T-cell (primary cell): ENCODE results near the gene NFIA. TPM values are rescaled to one million over a fixed set of nuclear protein-coding genes. Genes with fewer than 3 reads are reported as not detected.

Source experiments
- ATAC-seq, 4 experiments: fragments of 200-7000 bp in 3 of 4; fragments of 150-1000 bp in 1 of 4; cut with Tn5 transposase; replicated peaks in 1 of 4; 1 replicate in 3 of 4; 2 replicates in 1 of 4; pipeline ENCODE4 v1.10.0; 2021; ENCODE audit warnings: moderate library complexity in 3 of 4, mild to moderate bottlenecking in 2 of 4, moderate number of reproducible peaks in 1 of 4
- CTCF ChIA-PET, 2 donors: fragments of 300-600 bp; sonication (Branson Sonifier 250); formaldehyde crosslinking; loops; one replicate each; lab custom pipeline; 2022; ENCODE audit warnings: antibody characterized with exemption in 2 of 2; lab: Charles Lee
- POLR2A ChIA-PET, 2 donors: fragments of 300-600 bp; sonication (Branson Sonifier 250); formaldehyde crosslinking; loops; one replicate each; lab custom pipeline; 2022; ENCODE audit warnings: antibody characterized with exemption in 2 of 2; lab: Charles Lee
- DNase-seq, 35 experiments: peaks; one replicate each; pipeline versions ENCODE4 v3.0.0 to v3.0.0-alpha.2; 2013 to 2023
- H3K27ac ChIP-seq: one replicate; pipeline ENCODE4 v1.5.1; 2013; ENCODE audit warnings: low read length
- H3K27me3 ChIP-seq, 2 experiments: replicated peaks in 1 of 2; 1 replicate in 1 of 2; 2 replicates in 1 of 2; pipeline versions ENCODE4 v1.6.1 to v1.7.0; 2013; ENCODE audit warnings: low read length in 1 of 2, mixed read lengths in 1 of 2; ENCODE audit not compliant: control insufficient read depth in 2 of 2, insufficient read depth in 2 of 2; ENCODE audit errors: extremely low read depth in 1 of 2
- H3K36me3 ChIP-seq, 2 donors: 1 replicate in 1 of 2; 2 replicates in 1 of 2; pipeline versions ENCODE4 v1.6.1 to v1.7.0; 2013; ENCODE audit warnings: low read length in 1 of 2; ENCODE audit not compliant: control insufficient read depth in 2 of 2, insufficient read depth in 1 of 2; ENCODE audit errors: extremely low read depth in 1 of 2
- H3K4me1 ChIP-seq, 2 experiments: 1 replicate in 1 of 2; 2 replicates in 1 of 2; pipeline versions ENCODE4 v1.6.1 to v1.7.0; 2013; ENCODE audit warnings: low read length in 2 of 2, mixed read lengths in 1 of 2; ENCODE audit not compliant: insufficient read depth in 2 of 2, control insufficient read depth in 1 of 2; ENCODE audit errors: extremely low read depth in 1 of 2
- H3K4me3 ChIP-seq, 2 donors: 1 replicate in 1 of 2; 2 replicates in 1 of 2; pipeline versions ENCODE4 v1.5.1 to v1.7.0; 2013; ENCODE audit warnings: mild to moderate bottlenecking in 2 of 2, low read length in 1 of 2, moderate library complexity in 1 of 2; ENCODE audit not compliant: control insufficient read depth in 1 of 2; ENCODE audit errors: extremely low read depth in 1 of 2
- H3K9me3 ChIP-seq: 2 replicates; pipeline ENCODE4 v1.7.0; 2013
- H3K27ac Mint-ChIP-seq, 2 donors: one replicate each; pipeline ENCODE4 v1.8.0; 2020 to 2021; ENCODE audit warnings: mild to moderate bottlenecking in 2 of 2, mixed read lengths in 2 of 2
- H3K27me3 Mint-ChIP-seq, 2 donors: one replicate each; pipeline ENCODE4 v1.8.0; 2021 to 2022; ENCODE audit warnings: mixed read lengths in 2 of 2
- H3K36me3 Mint-ChIP-seq: one replicate; pipeline ENCODE4 v1.8.0; 2021; ENCODE audit warnings: mixed read lengths
- H3K4me1 Mint-ChIP-seq, 3 donors: one replicate each; pipeline ENCODE4 v1.8.0; 2020 to 2022; ENCODE audit warnings: mixed read lengths in 3 of 3, mild to moderate bottlenecking in 1 of 3
- H3K4me3 Mint-ChIP-seq, 3 donors: one replicate each; pipeline ENCODE4 v1.8.0; 2020 to 2022; ENCODE audit warnings: mild to moderate bottlenecking in 3 of 3, mixed read lengths in 3 of 3, moderate library complexity in 3 of 3
- H3K9me3 Mint-ChIP-seq, 3 donors: one replicate each; pipeline ENCODE4 v1.8.0; 2020 to 2022; ENCODE audit warnings: mixed read lengths in 3 of 3
- WGBS: methylation state at CpG from one replicate; pipeline ENCODE4 v1.1.5; 2013; ENCODE audit warnings: missing lambda C conversion rate; ENCODE audit not compliant: insufficient coverage; 5-methylcytosine and 5-hydroxymethylcytosine counted together
- total RNA-seq, 35 experiments: library from RNA in 6 of 35; stranded (reverse) in 6 of 35; fragments of 120-200 nt in 1 of 35; gene quantifications; one replicate each; pipeline versions ENCODE4 v1.2.1 to v1.2.4 and lab custom pipeline; 2013 to 2026

The NFIA gene
- total RNA-seq, 5 donors from 2014 or later (not counting 1 experiment from before 2014, with no cell fraction given) = 5.1 to 10.1 (median 7.1) TPM

DNA sequence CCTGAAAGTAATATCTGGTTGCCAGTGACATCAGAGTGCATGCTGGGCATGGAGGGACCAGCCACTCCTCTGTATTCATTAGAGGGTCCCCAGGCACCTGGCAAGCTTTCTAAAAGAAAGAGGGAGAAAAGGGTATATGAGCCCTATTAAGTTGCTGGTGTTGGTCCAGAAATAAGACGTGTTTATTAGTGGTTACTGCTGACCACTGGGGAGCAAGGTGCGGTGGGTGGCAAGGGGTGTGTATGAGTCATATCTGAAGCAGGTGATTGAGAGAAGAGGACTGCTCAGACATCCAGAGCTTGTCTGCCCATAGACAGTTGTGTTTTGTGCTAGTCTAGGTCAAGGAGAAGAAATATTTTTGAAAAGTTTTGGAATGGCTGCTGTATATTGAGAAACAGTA is 344.5 kb downstream of the NFIA start:
- Histone ChIP-seq H3K4me1 (no peaks in the 10 kb centered on the region), H3K27ac (no peak overlapping the region), H3K27me3 (no peaks in the 10 kb centered on the region), H3K4me3 (no peak overlapping the region), H3K9me3 (no peaks in the 10 kb centered on the region), H3K36me3 (no peaks in the 10 kb centered on the region)
- no peaks in the 10 kb centered on the region for H3K9me3 Mint-ChIP-seq
- WGBS = 68% methylated on average over 2 of the region's 2 CpGs
- H3K27ac Mint-ChIP-seq = no peak overlapping the region
- no peaks in the 10 kb centered on the region for H3K27me3 Mint-ChIP-seq
- peaks cover 7% of the 10 kb centered on the region for H3K36me3 Mint-ChIP-seq
- H3K4me1 Mint-ChIP-seq = no peaks in the 10 kb centered on the region
- POLR2A ChIA-PET = no interaction called here
- H3K4me3 Mint-ChIP-seq = no peak overlapping the region
- CTCF ChIA-PET = interaction anchor here in 1 of 2 donors (0.6 kb wide), 1 partner anchor 21 kb away, joined by 3 read pairs; no protein-coding TSS in a partner anchor
- no peak for DNase-seq
- ATAC-seq = no peak

DNA sequence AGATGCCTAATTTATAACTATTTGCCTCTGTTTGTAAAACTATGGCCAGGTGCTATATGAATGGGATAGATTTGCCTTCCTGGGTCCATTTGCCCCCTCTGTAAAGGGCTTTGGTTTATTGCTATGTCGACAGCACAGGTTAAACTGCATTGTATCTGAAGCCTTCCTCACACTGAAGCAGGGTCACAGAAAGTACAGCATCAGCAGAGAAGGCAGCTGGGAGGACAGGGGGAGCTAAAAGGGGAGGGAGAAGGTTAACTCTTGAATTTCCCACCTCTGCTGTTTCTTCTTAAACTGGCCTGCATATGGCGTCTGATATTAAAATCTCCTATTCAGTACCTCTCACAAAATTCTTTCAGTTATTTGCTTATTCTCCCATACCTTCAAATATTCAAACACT is 345.1 kb downstream of the NFIA start:
- no peaks in the 10 kb centered on the region for H3K4me1 ChIP-seq
- ATAC-seq (no peak), DNase-seq (no peak)
- ChIA-PET CTCF (interaction anchor here in 1 of 2 donors (0.6 kb wide), 1 partner anchor 21 kb away, joined by 3 read pairs; no protein-coding TSS in a partner anchor), POLR2A (no interaction called here)
- H3K4me1 Mint-ChIP-seq = no peaks in the 10 kb centered on the region
- no peak overlapping the region for H3K4me3 ChIP-seq
- no peaks in the 10 kb centered on the region for H3K27me3 Mint-ChIP-seq
- no peak overlapping the region for H3K4me3 Mint-ChIP-seq
- H3K9me3 Mint-ChIP-seq = no peaks in the 10 kb centered on the region
- no peaks in the 10 kb centered on the region for H3K36me3 ChIP-seq
- H3K27me3 ChIP-seq = no peaks in the 10 kb centered on the region
- WGBS = no CpG with 5 or more reads among the region's 2 CpGs
- no peaks in the 10 kb centered on the region for H3K9me3 ChIP-seq
- no peak overlapping the region for H3K27ac Mint-ChIP-seq
- H3K36me3 Mint-ChIP-seq = peaks cover 7% of the 10 kb centered on the region
- H3K27ac ChIP-seq = no peak overlapping the region

DNA sequence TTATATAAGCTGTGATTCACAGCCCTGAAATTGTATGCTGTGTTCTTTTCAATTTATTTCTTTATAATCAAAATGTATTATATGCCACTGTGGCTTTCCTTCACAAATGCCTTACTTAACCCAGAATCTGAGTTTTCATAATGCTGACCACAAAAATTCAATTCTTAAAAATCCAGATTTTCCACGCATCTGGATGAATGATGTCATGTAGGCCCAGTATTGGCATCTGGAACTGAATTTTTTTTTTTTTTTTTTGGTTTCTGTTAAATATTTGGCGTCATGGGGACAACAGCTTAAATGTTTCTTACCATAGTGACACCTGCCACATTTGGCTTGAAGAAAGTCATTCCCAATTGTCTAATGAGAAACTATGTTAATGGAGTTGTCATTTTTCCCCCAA is 345.8 kb downstream of the NFIA start:
- H3K36me3 ChIP-seq = no peaks in the 10 kb centered on the region
- Mint-ChIP-seq H3K27ac (no peak overlapping the region), H3K4me1 (no peaks in the 10 kb centered on the region), H3K27me3 (no peaks in the 10 kb centered on the region), H3K9me3 (no peaks in the 10 kb centered on the region), H3K4me3 (no peak overlapping the region), H3K36me3 (peaks cover 7% of the 10 kb centered on the region)
- no peak for ATAC-seq
- no peaks in the 10 kb centered on the region for H3K9me3 ChIP-seq
- no peaks in the 10 kb centered on the region for H3K27me3 ChIP-seq
- H3K4me3 ChIP-seq = no peak overlapping the region
- POLR2A ChIA-PET = no interaction called here
- no peaks in the 10 kb centered on the region for H3K4me1 ChIP-seq
- no peak for DNase-seq
- CTCF ChIA-PET = no interaction called here
- no peak overlapping the region for H3K27ac ChIP-seq
- WGBS = no CpG with 5 or more reads among the region's 2 CpGs

DNA sequence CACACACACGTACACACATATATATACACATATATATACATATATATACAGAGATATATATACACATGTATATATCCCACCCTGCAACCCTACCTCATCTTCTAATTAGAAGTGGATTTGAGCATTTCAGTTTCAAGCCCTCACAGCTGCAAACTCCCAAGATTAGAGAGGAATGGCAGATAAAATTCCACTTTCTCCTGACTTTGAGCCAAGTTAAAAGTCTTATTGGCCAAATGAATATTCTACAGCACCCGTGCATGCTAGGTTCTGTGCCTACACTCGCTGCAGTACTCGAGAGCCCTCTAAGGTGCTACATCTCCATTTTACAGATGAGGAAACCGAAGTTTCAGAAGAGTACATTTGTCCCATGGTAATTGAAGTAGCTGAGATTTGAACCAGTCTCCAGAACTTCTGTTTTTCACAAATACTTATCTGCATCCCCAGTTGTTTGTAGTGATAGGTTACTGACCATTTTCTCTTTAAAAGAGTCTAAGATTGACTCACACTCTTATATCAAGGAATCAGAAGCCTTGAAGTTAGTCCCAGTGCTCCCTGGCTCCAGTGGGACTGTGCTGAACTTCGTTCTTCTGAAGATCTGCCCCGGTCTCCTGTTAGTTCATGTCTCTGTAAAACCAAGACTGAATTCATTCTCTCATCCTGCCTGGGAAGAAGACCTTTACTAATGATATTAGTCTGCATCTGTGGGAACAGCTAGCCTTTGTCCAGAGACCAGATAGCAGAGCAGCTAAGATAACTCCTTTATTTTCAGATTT is 350.4 kb downstream of the NFIA start:
- no peaks in the 10 kb centered on the region for H3K27me3 ChIP-seq
- no CpG with 5 or more reads among the region's 7 CpGs for WGBS
- POLR2A ChIA-PET = no interaction called here
- H3K4me3 ChIP-seq = no peak overlapping the region
- no peak overlapping the region for H3K27ac ChIP-seq
- ATAC-seq (no peak), DNase-seq (no peak)
- Mint-ChIP-seq H3K4me3 (no peak overlapping the region), H3K36me3 (no peaks in the 10 kb centered on the region), H3K9me3 (no peaks in the 10 kb centered on the region), H3K27ac (no peak overlapping the region), H3K4me1 (no peaks in the 10 kb centered on the region), H3K27me3 (no peaks in the 10 kb centered on the region)
- no peaks in the 10 kb centered on the region for H3K4me1 ChIP-seq
- CTCF ChIA-PET = interaction anchor here in 1 of 2 donors (0.6 to 1.1 kb wide), 2 partner anchors 336 to 383 kb away, joined by 3 read pairs; no protein-coding TSS in a partner anchor
- no peaks in the 10 kb centered on the region for H3K9me3 ChIP-seq
- H3K36me3 ChIP-seq = no peaks in the 10 kb centered on the region

DNA sequence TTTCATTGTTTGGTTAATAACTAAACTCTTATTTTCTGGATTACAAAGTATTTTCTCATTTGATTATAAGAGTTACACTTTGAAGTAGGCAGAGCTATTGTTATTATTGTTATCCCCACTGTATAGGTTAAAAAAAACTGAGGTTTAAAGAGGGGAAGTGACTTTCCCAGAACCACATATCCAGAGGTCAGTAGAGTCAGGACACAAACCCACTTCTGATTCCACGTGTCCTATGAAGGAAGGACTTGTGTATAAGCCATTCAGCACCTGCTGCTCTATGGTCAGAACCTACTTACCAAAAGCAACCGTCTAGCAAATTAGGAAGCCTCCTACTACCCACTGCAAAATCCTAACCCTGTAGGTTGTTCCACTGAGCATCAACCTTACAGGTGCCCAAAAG is 351.3 kb downstream of the NFIA start:
- Histone ChIP-seq H3K27ac (no peak overlapping the region), H3K4me1 (no peaks in the 10 kb centered on the region), H3K36me3 (no peaks in the 10 kb centered on the region), H3K27me3 (no peaks in the 10 kb centered on the region), H3K4me3 (no peak overlapping the region), H3K9me3 (no peaks in the 10 kb centered on the region)
- Mint-ChIP-seq H3K36me3 (no peaks in the 10 kb centered on the region), H3K9me3 (no peaks in the 10 kb centered on the region), H3K27me3 (no peaks in the 10 kb centered on the region), H3K4me3 (no peak overlapping the region), H3K4me1 (no peaks in the 10 kb centered on the region), H3K27ac (no peak overlapping the region)
- ChIA-PET CTCF (interaction anchor here in 1 of 2 donors (0.6 to 1.1 kb wide), 2 partner anchors 337 to 383 kb away, joined by 3 read pairs; no protein-coding TSS in a partner anchor), POLR2A (no interaction called here)
- 57% methylated on average over 1 of the region's 2 CpGs for WGBS
- DNase-seq (no peak), ATAC-seq (no peak)

DNA sequence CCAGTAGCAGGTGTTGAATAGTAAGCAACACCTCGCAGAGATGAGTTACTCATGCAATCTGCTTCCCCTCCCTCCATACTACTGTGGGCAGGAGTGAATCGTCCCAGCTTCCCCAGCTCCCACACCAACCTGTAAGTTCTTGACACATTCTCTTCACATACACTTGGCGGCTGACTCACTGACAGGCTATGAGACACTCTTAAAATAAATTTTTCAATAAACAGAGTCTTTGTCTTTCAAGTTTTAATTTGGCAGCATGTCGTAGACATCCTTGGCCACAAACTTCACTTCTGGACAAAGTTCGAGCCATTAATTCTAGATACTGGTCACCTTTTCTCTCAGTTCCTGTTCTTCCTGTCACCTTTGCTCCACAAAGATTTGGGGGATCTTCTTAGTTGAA is 351.9 kb downstream of the NFIA start:
- no peaks in the 10 kb centered on the region for H3K27me3 ChIP-seq
- H3K4me1 ChIP-seq = no peaks in the 10 kb centered on the region
- H3K9me3 ChIP-seq = no peaks in the 10 kb centered on the region
- no peak overlapping the region for H3K27ac ChIP-seq
- DNase-seq = no peak
- WGBS = 86% methylated on average over 4 of the region's 5 CpGs
- H3K27me3 Mint-ChIP-seq = no peaks in the 10 kb centered on the region
- no peak for ATAC-seq
- H3K9me3 Mint-ChIP-seq = no peaks in the 10 kb centered on the region
- no peaks in the 10 kb centered on the region for H3K4me1 Mint-ChIP-seq
- H3K4me3 Mint-ChIP-seq = no peak overlapping the region
- POLR2A ChIA-PET = no interaction called here
- H3K36me3 Mint-ChIP-seq = no peaks in the 10 kb centered on the region
- no peaks in the 10 kb centered on the region for H3K36me3 ChIP-seq
- H3K4me3 ChIP-seq = no peak overlapping the region
- CTCF ChIA-PET = interaction anchor here in 1 of 2 donors (1.1 kb wide), 1 partner anchor 384 kb away, joined by 3 read pairs; no protein-coding TSS in a partner anchor
- no peak overlapping the region for H3K27ac Mint-ChIP-seq
